ENCODE data around the gene VRK3. TPM values are rescaled to one million over a fixed set of nuclear protein-coding genes. Genes with fewer than 3 reads are reported as not detected.

VRK3 gene
- total RNA-seq, 2 experiments from 2014 or later: 65.1 to 65.4 TPM

DNA sequence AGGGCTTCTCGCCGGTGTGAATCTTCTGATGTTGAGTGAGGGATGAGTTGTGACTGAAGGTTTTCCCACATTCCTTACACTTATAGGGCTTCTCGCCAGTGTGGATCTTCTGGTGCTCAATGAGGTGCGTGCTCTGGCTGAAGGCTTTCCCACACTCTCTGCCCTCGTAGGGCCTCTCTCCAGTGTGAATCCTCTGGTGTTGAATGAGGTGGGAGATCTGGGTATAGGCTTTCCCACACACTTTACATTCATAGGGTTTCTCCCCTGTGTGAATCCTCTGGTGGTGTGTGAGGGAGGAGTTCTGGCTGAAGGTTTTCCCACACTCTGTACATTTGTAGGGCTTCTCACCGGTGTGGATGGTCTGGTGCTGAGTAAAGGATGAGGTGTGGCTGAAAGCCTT lies 33.9 kb upstream of the VRK3 start:
- H3K4me3 Mint-ChIP-seq: no peak overlapping the region
- H3K4me3 ChIP-seq (ENCODE audit: low read length): no peak overlapping the region

GRCh38 chr19:50058425-50058824 lies 33.3 kb upstream of the VRK3 start:
- peaks cover 11% of the 10 kb centered on the region for H3K27me3 Mint-ChIP-seq

More for the DNA sequence above, 33.9 kb upstream of the VRK3 start:
- Mint-ChIP-seq H3K4me1 (ENCODE audit: low read depth) (no peaks in the 10 kb centered on the region), H3K27ac (no peak overlapping the region), H3K36me3 (ENCODE audit: low read depth) (no peaks in the 10 kb centered on the region), H3K9me3 (no peaks in the 10 kb centered on the region), H3K27me3 (peaks cover 11% of the 10 kb centered on the region)
- intact Hi-C loops (cut with DNase I, micrococcal nuclease): no loop called here
- ChIA-PET POLR2A (no interaction called here), CTCF (no interaction called here)
- H3K27ac ChIP-seq (ENCODE audit: low read depth in 1 of 2, low read length in 2 of 2): no peak overlapping the region
- no peaks in the 10 kb centered on the region for H3K36me3 ChIP-seq (ENCODE audit: insufficient read depth, low read length)
- DNase-seq (no peak), ATAC-seq (ENCODE audit: poor library complexity) (no peak)
- peaks cover 26 to 33% of the 10 kb centered on the region in 2 experiments for H3K9me3 ChIP-seq (ENCODE audit: control insufficient read depth in 1 of 2, insufficient read depth in 1 of 2, low read length in 2 of 2)
- H3K4me1 ChIP-seq (ENCODE audit: insufficient read depth, low read length): no peaks in the 10 kb centered on the region
- no peaks in the 10 kb centered on the region for H3K27me3 ChIP-seq (ENCODE audit: control insufficient read depth in 1 of 2, insufficient read depth in 2 of 2, low read length in 2 of 2)
- TF ChIP-seq CTCF (IDR thresholded peaks at IDR 0.05): no peak

GRCh38 chr19:50053119-50053518 lies 27.9 kb upstream of the VRK3 start:
- Mint-ChIP-seq H3K27ac (no peak overlapping the region), H3K27me3 (peaks cover 4% of the 10 kb centered on the region), H3K4me3 (no peak overlapping the region), H3K4me1 (ENCODE audit: low read depth) (peaks cover 18% of the 10 kb centered on the region), H3K9me3 (no peaks in the 10 kb centered on the region), H3K36me3 (ENCODE audit: low read depth) (peaks cover 18% of the 10 kb centered on the region)
- no peaks in the 10 kb centered on the region for H3K27me3 ChIP-seq (ENCODE audit: control insufficient read depth in 1 of 2, insufficient read depth in 2 of 2, low read length in 2 of 2)
- DNase-seq (no peak), ATAC-seq (ENCODE audit: poor library complexity) (no peak)
- no peak overlapping the region for H3K27ac ChIP-seq (ENCODE audit: low read depth in 1 of 2, low read length in 2 of 2)
- TF ChIP-seq CTCF (IDR thresholded peaks at IDR 0.05): no peak
- ChIA-PET POLR2A (no interaction called here), CTCF (no interaction called here)
- H3K4me3 ChIP-seq (ENCODE audit: low read length): no peak overlapping the region
- peaks cover 4 to 8% of the 10 kb centered on the region in 2 experiments for H3K9me3 ChIP-seq (ENCODE audit: control insufficient read depth in 1 of 2, insufficient read depth in 1 of 2, low read length in 2 of 2)
- peaks cover 20% of the 10 kb centered on the region for H3K4me1 ChIP-seq (ENCODE audit: insufficient read depth, low read length)
- H3K36me3 ChIP-seq (ENCODE audit: insufficient read depth, low read length): no peaks in the 10 kb centered on the region
- intact Hi-C loops (cut with DNase I, micrococcal nuclease): no loop called here

More at GRCh38 chr19:50058425-50058824, 33.3 kb upstream of the VRK3 start:
- Histone ChIP-seq H3K36me3 (ENCODE audit: insufficient read depth, low read length) (no peaks in the 10 kb centered on the region), H3K4me1 (ENCODE audit: insufficient read depth, low read length) (no peaks in the 10 kb centered on the region), H3K27me3 (ENCODE audit: control insufficient read depth in 1 of 2, insufficient read depth in 2 of 2, low read length in 2 of 2) (no peaks in the 10 kb centered on the region), H3K9me3 (ENCODE audit: control insufficient read depth in 1 of 2, insufficient read depth in 1 of 2, low read length in 2 of 2) (peaks cover 26 to 33% of the 10 kb centered on the region in 2 experiments), H3K4me3 (ENCODE audit: low read length) (no peak overlapping the region), H3K27ac (ENCODE audit: low read depth in 1 of 2, low read length in 2 of 2) (no peak overlapping the region)
- Mint-ChIP-seq H3K4me3 (no peak overlapping the region), H3K4me1 (ENCODE audit: low read depth) (no peaks in the 10 kb centered on the region), H3K27ac (no peak overlapping the region), H3K9me3 (no peaks in the 10 kb centered on the region), H3K36me3 (ENCODE audit: low read depth) (no peaks in the 10 kb centered on the region)
- ChIA-PET POLR2A (no interaction called here), CTCF (no interaction called here)
- TF ChIP-seq CTCF (IDR thresholded peaks at IDR 0.05): no peak
- ATAC-seq (ENCODE audit: poor library complexity): no peak
- intact Hi-C loops (cut with DNase I, micrococcal nuclease): no loop called here
- DNase-seq: no peak

Data from CD4-positive, alpha-beta T cell (primary cell).